BLaER1 (cell line): Measurements from ENCODE around the gene HARBI1.

Experiments
- H3K27ac ChIP-seq: shearing (Covaris generic); formaldehyde crosslinking; 2 replicates; pipeline ENCODE4 v1.8.1; 2022
- H3K27me3 ChIP-seq: shearing (Covaris generic); formaldehyde crosslinking; 2 replicates; pipeline ENCODE4 v1.8.1; 2022
- H3K36me3 ChIP-seq: shearing (Covaris generic); formaldehyde crosslinking; 2 replicates; pipeline ENCODE4 v1.8.1; 2022
- H3K4me1 ChIP-seq: shearing (Covaris generic); formaldehyde crosslinking; 2 replicates; pipeline ENCODE4 v1.8.1; 2022
- H3K4me2 ChIP-seq: shearing (Covaris generic); formaldehyde crosslinking; 2 replicates; pipeline ENCODE4 v1.8.1; 2022
- H3K4me3 ChIP-seq: shearing (Covaris generic); formaldehyde crosslinking; 2 replicates; pipeline ENCODE4 v1.8.1; 2022
- H3K9ac ChIP-seq: shearing (Covaris generic); formaldehyde crosslinking; 2 replicates; pipeline ENCODE4 v1.8.1; 2022
- H3K9me3 ChIP-seq: shearing (Covaris generic); formaldehyde crosslinking; 2 replicates; pipeline ENCODE4 v1.8.1; 2022
- H4K20me1 ChIP-seq: shearing (Covaris generic); formaldehyde crosslinking; 2 replicates; pipeline ENCODE4 v1.8.1; 2022
- Cebpa-rat ChIP-seq: shearing (Covaris generic); IDR thresholded peaks from 2 replicates; pipeline ENCODE4 v1.8.1; 2022

HARBI1 gene

GRCh38 chr11:46655631-46656030 lies 38.6 kb upstream of the HARBI1 start:
- no peaks in the 10 kb centered on the region for H3K27me3 ChIP-seq
- no peak overlapping the region for H3K9ac ChIP-seq
- no peak overlapping the region for H3K4me2 ChIP-seq
- peaks cover 97% of the 10 kb centered on the region for H3K36me3 ChIP-seq
- TF ChIP-seq Cebpa-rat: no peak
- H3K4me3 ChIP-seq: no peak overlapping the region
- no peaks in the 10 kb centered on the region for H4K20me1 ChIP-seq
- peaks cover 10% of the 10 kb centered on the region; the same call in 1 of the 2 replicates for H3K4me1 ChIP-seq
- H3K9me3 ChIP-seq: no peaks in the 10 kb centered on the region
- no peak overlapping the region for H3K27ac ChIP-seq

GRCh38 chr11:46649180-46649738 lies 32.2 kb upstream of the HARBI1 start:
- Histone ChIP-seq H3K4me3 (no peak overlapping the region), H3K27ac (no peak overlapping the region), H3K9ac (no peak overlapping the region), H3K4me2 (no peak overlapping the region), H3K4me1 (no peaks in the 10 kb centered on the region), H3K36me3 (peaks cover 94% of the 10 kb centered on the region), H3K9me3 (no peaks in the 10 kb centered on the region), H4K20me1 (peaks cover 5% of the 10 kb centered on the region; the same call in 1 of the 2 replicates), H3K27me3 (no peaks in the 10 kb centered on the region)
- no peak for TF ChIP-seq Cebpa-rat

GRCh38 chr11:46643986-46644385 lies 27.0 kb upstream of the HARBI1 start:
- H4K20me1 ChIP-seq: peaks cover 6% of the 10 kb centered on the region; the same call in 1 of the 2 replicates
- no peaks in the 10 kb centered on the region; the same call in 1 of the 2 replicates for H3K9me3 ChIP-seq
- H3K4me1 ChIP-seq: no peaks in the 10 kb centered on the region
- peaks cover 89% of the 10 kb centered on the region for H3K36me3 ChIP-seq
- H3K27me3 ChIP-seq: no peaks in the 10 kb centered on the region
- H3K4me2 ChIP-seq: no peak overlapping the region
- TF ChIP-seq Cebpa-rat: no peak
- H3K27ac ChIP-seq: no peak overlapping the region
- H3K9ac ChIP-seq: no peak overlapping the region
- H3K4me3 ChIP-seq: no peak overlapping the region

GRCh38 chr11:46643531-46643930 lies 26.5 kb upstream of the HARBI1 start:
- H3K36me3 ChIP-seq: peaks cover 92% of the 10 kb centered on the region
- H3K9me3 ChIP-seq: no peaks in the 10 kb centered on the region; the same call in 1 of the 2 replicates
- no peak for TF ChIP-seq Cebpa-rat

GRCh38 chr11:46642627-46643335 lies 25.8 kb upstream of the HARBI1 start:
- H3K27ac ChIP-seq: no peak overlapping the region
- H3K36me3 ChIP-seq: peaks cover 92% of the 10 kb centered on the region
- H3K27me3 ChIP-seq: no peaks in the 10 kb centered on the region
- no peak overlapping the region for H3K4me2 ChIP-seq
- no peak for TF ChIP-seq Cebpa-rat
- H4K20me1 ChIP-seq: peaks cover 6% of the 10 kb centered on the region; the same call in 1 of the 2 replicates
- no peaks in the 10 kb centered on the region; the same call in 1 of the 2 replicates for H3K9me3 ChIP-seq
- no peak overlapping the region for H3K4me3 ChIP-seq
- H3K4me1 ChIP-seq: no peaks in the 10 kb centered on the region
- no peak overlapping the region for H3K9ac ChIP-seq

More at GRCh38 chr11:46643531-46643930, 26.5 kb upstream of the HARBI1 start:
- Histone ChIP-seq H3K4me1 (no peaks in the 10 kb centered on the region), H3K27ac (no peak overlapping the region), H3K4me2 (no peak overlapping the region), H3K27me3 (no peaks in the 10 kb centered on the region), H3K9ac (no peak overlapping the region), H4K20me1 (peaks cover 6% of the 10 kb centered on the region; the same call in 1 of the 2 replicates), H3K4me3 (no peak overlapping the region)

- Histone ChIP-seq H3K4me2 (no peak overlapping the region), H3K4me3 (no peak overlapping the region), H3K36me3 (peaks cover 89% of the 10 kb centered on the region), H3K27me3 (no peaks in the 10 kb centered on the region), H3K9ac (no peak overlapping the region), H4K20me1 (peaks cover 6% of the 10 kb centered on the region; the same call in 1 of the 2 replicates), H3K4me1 (no peaks in the 10 kb centered on the region), H3K9me3 (no peaks in the 10 kb centered on the region; the same call in 1 of the 2 replicates), H3K27ac (no peak overlapping the region)
- TF ChIP-seq Cebpa-rat: no peak
These were observed 24.6 kb upstream of the HARBI1 start for GRCh38 chr11:46641639-46642038.

- no peak for TF ChIP-seq Cebpa-rat
- Histone ChIP-seq H3K36me3 (peaks cover 87% of the 10 kb centered on the region), H3K27ac (no peak overlapping the region), H3K4me3 (no peak overlapping the region), H4K20me1 (peaks cover 6% of the 10 kb centered on the region; the same call in 1 of the 2 replicates), H3K9me3 (no peaks in the 10 kb centered on the region; the same call in 1 of the 2 replicates), H3K4me1 (no peaks in the 10 kb centered on the region), H3K4me2 (no peak overlapping the region), H3K9ac (no peak overlapping the region), H3K27me3 (no peaks in the 10 kb centered on the region)
These were observed 23.2 kb upstream of the HARBI1 start for GRCh38 chr11:46640036-46640788.

GRCh38 chr11:46639197-46639839 lies 22.3 kb upstream of the HARBI1 start:
- no peak overlapping the region for H3K9ac ChIP-seq
- no peak for TF ChIP-seq Cebpa-rat
- H3K4me1 ChIP-seq: no peaks in the 10 kb centered on the region
- peaks cover 84% of the 10 kb centered on the region for H3K36me3 ChIP-seq
- no peaks in the 10 kb centered on the region for H3K27me3 ChIP-seq
- H3K4me3 ChIP-seq: no peak overlapping the region
- no peak overlapping the region for H3K4me2 ChIP-seq
- H3K27ac ChIP-seq: no peak overlapping the region
- H3K9me3 ChIP-seq: no peaks in the 10 kb centered on the region; the same call in 1 of the 2 replicates
- H4K20me1 ChIP-seq: peaks cover 6% of the 10 kb centered on the region; the same call in 1 of the 2 replicates

GRCh38 chr11:46637546-46637945 lies 20.5 kb upstream of the HARBI1 start:
- H3K4me3 ChIP-seq: no peak overlapping the region
- H3K9ac ChIP-seq: no peak overlapping the region
- no peak overlapping the region for H3K4me2 ChIP-seq
- no peaks in the 10 kb centered on the region; the same call in 1 of the 2 replicates for H3K9me3 ChIP-seq
- H3K36me3 ChIP-seq: peaks cover 75% of the 10 kb centered on the region
- H4K20me1 ChIP-seq: peaks cover 6% of the 10 kb centered on the region; the same call in 1 of the 2 replicates
- H3K4me1 ChIP-seq: no peaks in the 10 kb centered on the region
- TF ChIP-seq Cebpa-rat: no peak
- H3K27ac ChIP-seq: no peak overlapping the region
- no peaks in the 10 kb centered on the region for H3K27me3 ChIP-seq
